Prostate gland (tissue), 2 donors: Measurements from ENCODE around the gene ASXL2.

Experiments used
- CTCF ChIP-seq, 4 experiments: fragments of 200-600 bp in 2 of 4; fragments of 450-650 bp in 2 of 4; sonication (generic) in 2 of 4; IDR thresholded peaks; 1 replicate in 3 of 4; 2 replicates in 1 of 4; pipeline ENCODE4 v1.5.1; 2016 to 2019; ENCODE audit warnings: antibody characterized with exemption in 4 of 4, mild to moderate bottlenecking in 2 of 4, moderate library complexity in 2 of 4
- POLR2A ChIP-seq: fragments of 450-650 bp; IDR thresholded peaks from one replicate; pipeline ENCODE4 v1.6.1; 2016; ENCODE audit warnings: antibody characterized with exemption, mild to moderate bottlenecking
- POLR2AphosphoS5 ChIP-seq: sonication (generic); formaldehyde crosslinking; IDR thresholded peaks from one replicate; pipeline ENCODE4 v1.6.1; 2017; ENCODE audit warnings: antibody characterized with exemption

DNA sequence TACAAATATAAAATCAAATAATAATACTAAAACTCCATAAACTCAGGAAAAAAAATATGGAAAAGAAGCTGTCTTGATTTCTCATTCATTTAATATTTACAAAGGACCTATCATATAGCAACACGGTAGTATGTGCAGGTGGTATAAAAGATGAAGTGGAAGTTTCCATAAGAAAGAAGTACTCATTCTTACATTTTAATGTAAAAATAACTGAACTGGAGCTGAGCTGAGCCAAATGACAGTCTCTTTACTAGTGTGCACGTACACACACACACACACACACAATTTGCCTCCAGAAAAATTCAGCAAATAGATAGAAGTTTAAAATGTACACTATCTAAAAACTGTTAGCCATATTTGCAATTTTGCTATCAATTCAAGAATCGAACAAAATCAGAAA is 54.1 kb downstream of the ASXL2 start:
- TF ChIP-seq CTCF (IDR thresholded peaks at IDR 0.05) = no peak
- no peak for TF ChIP-seq POLR2A
- TF ChIP-seq POLR2AphosphoS5 = no peak
